ENCODE results near the gene BCAS3.
A peak's percentile ranks its signal among the peaks of the same experiment; 100 is the strongest.

BCAS3 gene

GRCh38 chr17:60716766-60717165 is 39.1 kb downstream of the BCAS3 start:
- TF ChIP-seq, protein P1, sequence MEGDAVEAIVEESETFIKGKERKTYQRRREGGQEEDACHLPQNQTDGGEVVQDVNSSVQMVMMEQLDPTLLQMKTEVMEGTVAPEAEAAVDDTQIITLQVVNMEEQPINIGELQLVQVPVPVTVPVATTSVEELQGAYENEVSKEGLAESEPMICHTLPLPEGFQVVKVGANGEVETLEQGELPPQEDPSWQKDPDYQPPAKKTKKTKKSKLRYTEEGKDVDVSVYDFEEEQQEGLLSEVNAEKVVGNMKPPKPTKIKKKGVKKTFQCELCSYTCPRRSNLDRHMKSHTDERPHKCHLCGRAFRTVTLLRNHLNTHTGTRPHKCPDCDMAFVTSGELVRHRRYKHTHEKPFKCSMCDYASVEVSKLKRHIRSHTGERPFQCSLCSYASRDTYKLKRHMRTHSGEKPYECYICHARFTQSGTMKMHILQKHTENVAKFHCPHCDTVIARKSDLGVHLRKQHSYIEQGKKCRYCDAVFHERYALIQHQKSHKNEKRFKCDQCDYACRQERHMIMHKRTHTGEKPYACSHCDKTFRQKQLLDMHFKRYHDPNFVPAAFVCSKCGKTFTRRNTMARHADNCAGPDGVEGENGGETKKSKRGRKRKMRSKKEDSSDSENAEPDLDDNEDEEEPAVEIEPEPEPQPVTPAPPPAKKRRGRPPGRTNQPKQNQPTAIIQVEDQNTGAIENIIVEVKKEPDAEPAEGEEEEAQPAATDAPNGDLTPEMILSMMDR (IDR thresholded peaks at IDR 0.05; ENCODE audit: control insufficient read depth, insufficient read depth, low read depth, low read length, missing control alignments): no peak
- no peak for DNase-seq (ENCODE audit: low read depth)
- H3K4me3 ChIP-seq (ENCODE audit: control insufficient read depth, low read depth, low read length): no peak overlapping the region

DNA sequence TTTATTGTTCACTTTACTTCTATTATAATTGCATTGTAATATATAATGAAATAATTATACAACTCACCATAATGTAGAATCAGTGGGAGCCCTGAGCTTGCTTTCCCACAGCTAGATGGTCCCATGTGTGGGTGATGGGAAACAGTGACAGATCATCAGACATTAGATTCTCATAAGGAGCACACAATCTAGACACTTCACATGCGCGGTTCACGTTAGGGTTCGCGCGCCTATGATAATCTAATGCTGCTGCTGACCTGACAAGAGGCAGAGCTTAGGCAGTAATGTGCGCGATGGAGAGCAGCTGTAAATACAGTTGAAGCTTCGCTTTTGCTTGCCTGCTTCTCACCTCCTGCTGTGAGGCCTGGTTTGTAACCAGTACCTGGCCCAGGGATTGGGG is 40.2 kb downstream of the BCAS3 start:
- no peak overlapping the region for H3K4me3 ChIP-seq (ENCODE audit: control insufficient read depth, low read depth, low read length)
- DNase-seq (ENCODE audit: low read depth): no peak

GRCh38 chr17:60720763-60721531 is 43.3 kb downstream of the BCAS3 start:
- no peak overlapping the region for H3K4me3 ChIP-seq (ENCODE audit: control insufficient read depth, low read depth, low read length)
- peak; percentile 41 for DNase-seq (ENCODE audit: low read depth)
- TF ChIP-seq, protein P1 (IDR thresholded peaks at IDR 0.05; ENCODE audit: control insufficient read depth, insufficient read depth, low read depth, low read length, missing control alignments): peak; percentile 83

More for the DNA sequence above, 40.2 kb downstream of the BCAS3 start:
- TF ChIP-seq, protein P1 (IDR thresholded peaks at IDR 0.05; ENCODE audit: control insufficient read depth, insufficient read depth, low read depth, low read length, missing control alignments): no peak

GRCh38 chr17:60724647-60725046 is 47.0 kb downstream of the BCAS3 start:
- TF ChIP-seq, protein P1 (IDR thresholded peaks at IDR 0.05; ENCODE audit: control insufficient read depth, insufficient read depth, low read depth, low read length, missing control alignments): no peak
- no peak overlapping the region for H3K4me3 ChIP-seq (ENCODE audit: control insufficient read depth, low read depth, low read length)
- no peak for DNase-seq (ENCODE audit: low read depth)

GRCh38 chr17:60729854-60730253 is 52.2 kb downstream of the BCAS3 start:
- no peak for DNase-seq (ENCODE audit: low read depth)
- TF ChIP-seq, protein P1 (IDR thresholded peaks at IDR 0.05; ENCODE audit: control insufficient read depth, insufficient read depth, low read depth, low read length, missing control alignments): no peak
- no peak overlapping the region for H3K4me3 ChIP-seq (ENCODE audit: control insufficient read depth, low read depth, low read length)

DNA sequence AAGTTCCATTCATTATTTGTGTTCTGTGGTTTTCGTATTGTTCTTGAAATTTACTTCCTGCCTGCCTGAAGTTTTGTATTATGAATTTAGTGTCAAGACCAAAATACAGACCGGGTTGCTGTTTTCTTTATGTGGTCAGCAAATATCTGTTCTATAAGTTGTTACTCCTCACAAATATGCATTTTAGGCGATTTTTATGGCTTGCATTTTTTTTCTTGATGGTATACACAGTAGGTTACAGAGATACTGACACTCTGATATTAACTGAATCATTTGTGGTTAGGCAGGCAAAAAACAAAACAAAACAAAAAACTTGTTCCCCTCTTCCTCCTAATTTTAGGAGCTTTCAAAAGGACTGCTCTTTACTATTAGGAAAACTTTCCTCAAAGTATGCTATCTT is 52.6 kb downstream of the BCAS3 start:
- DNase-seq (ENCODE audit: low read depth): no peak
- H3K4me3 ChIP-seq (ENCODE audit: control insufficient read depth, low read depth, low read length): no peak overlapping the region
- TF ChIP-seq, protein P1 (IDR thresholded peaks at IDR 0.05; ENCODE audit: control insufficient read depth, insufficient read depth, low read depth, low read length, missing control alignments): no peak
